ENCODE data around the gene DAZAP2.

The DAZAP2 gene, protein sequence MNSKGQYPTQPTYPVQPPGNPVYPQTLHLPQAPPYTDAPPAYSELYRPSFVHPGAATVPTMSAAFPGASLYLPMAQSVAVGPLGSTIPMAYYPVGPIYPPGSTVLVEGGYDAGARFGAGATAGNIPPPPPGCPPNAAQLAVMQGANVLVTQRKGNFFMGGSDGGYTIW

GRCh38 chr12:51238510-51239334, at the start of gene DAZAP2:
Gene DAZAP2 (plus strand): TSS chr12:51238826. CDS start chr12:51238908, 82 bp downstream.
- DNase-seq (ENCODE audit: low spot score) = peak; percentile 97

DNA sequence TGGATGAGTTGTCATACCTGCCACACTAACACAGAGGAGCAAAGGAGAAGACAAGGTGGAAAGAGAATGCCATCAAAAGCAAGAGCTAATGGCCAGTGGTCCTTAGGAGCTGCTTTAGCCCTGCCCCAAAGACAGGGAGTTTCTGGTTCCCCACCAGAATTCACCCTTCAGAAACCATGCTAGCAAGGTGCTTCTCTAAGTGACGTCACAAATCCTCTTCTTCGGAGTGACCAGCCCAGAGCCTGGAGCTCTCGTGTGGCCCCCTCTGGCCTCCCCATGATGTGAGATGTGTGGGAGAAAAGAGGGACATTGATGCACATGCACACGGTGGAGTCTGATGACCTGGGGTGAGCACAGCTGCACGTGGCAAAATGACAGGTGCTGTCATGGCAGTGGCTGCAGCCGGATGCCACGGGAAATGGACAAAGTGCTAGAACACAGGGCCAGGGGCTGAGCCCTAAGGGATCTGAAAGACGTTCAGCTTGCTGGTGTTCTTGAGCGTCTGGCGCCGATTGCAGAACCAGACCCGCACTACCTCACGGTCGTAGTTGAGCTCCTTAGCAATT, 48.8 kb upstream of the DAZAP2 start:
- DNase-seq (ENCODE audit: low spot score) = no peak

- DNase-seq (ENCODE audit: low spot score) = no peak
Measured at GRCh38 chr12:51190820-51191219, 47.8 kb upstream of the DAZAP2 start.

GRCh38 chr12:51191516-51192283, 46.9 kb upstream of the DAZAP2 start:
- no peak for DNase-seq (ENCODE audit: low spot score)

- peak; percentile 33 for DNase-seq (ENCODE audit: low spot score)
Measured at GRCh38 chr12:51192284-51192671, 46.3 kb upstream of the DAZAP2 start.

- DNase-seq (ENCODE audit: low spot score) = no peak
Measured at GRCh38 chr12:51195841-51196240, 42.8 kb upstream of the DAZAP2 start.

DNA sequence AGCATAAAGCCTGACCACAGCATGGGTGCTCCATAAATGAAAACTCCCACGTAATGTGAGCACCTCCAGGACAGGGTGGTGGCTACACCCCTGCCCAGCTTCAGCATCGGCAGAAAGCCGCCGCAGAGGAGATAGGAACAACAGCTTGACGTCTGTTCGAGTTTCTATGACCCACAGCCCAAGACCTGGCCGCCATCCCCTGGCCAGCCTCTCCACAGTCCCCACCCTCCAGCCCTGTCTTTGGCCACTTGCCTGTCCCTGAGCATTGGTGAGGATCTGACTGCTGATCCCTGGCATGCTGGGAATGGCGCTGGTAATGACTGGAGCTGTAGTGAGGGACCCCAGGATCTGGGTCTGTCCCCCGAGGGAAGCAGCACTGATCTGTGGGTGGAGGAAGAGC, 42.1 kb upstream of the DAZAP2 start:
- no peak for DNase-seq (ENCODE audit: low spot score)

DNA sequence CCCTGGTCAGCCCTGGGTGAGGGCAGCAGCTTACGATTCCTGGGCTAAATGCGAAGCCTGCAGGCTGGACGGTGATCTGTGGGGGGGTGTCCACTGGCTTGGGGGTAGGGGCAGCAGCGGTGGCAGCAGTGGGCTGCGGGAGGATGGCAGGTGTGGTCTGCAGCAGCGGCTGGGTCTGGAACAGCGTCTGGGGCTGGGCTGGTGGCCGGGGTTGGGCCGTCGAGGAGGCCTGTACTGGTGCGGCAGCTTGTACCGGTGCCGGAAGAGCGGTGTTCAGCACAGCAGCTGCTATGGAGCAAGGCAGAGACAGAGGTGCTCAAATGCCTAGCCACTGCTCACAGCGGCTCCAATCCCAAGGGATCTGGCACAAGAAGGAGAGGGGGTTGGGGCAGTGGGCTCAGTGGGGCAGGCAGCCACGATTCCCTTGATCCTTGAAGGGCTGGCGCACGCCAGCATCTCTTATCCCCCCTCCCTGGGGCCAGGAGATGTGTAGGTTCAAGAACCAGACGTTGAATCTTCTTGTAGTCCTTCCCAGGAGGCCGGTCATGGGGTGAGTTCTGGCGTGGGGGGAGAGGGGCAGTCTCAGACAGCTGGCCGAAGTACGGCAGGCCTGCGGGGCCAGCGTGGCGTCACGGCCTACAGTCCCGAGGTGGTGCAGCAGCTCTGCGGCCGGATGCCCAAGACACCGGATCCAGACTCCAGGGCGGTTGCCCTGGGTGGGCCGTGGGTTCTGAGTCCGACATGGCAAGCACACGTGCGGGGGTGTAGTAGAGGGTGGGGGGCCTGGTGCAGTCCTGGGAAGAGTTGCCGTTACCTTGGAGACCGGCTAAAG, 40.7 kb upstream of the DAZAP2 start:
- no peak for DNase-seq (ENCODE audit: low spot score)

DNA sequence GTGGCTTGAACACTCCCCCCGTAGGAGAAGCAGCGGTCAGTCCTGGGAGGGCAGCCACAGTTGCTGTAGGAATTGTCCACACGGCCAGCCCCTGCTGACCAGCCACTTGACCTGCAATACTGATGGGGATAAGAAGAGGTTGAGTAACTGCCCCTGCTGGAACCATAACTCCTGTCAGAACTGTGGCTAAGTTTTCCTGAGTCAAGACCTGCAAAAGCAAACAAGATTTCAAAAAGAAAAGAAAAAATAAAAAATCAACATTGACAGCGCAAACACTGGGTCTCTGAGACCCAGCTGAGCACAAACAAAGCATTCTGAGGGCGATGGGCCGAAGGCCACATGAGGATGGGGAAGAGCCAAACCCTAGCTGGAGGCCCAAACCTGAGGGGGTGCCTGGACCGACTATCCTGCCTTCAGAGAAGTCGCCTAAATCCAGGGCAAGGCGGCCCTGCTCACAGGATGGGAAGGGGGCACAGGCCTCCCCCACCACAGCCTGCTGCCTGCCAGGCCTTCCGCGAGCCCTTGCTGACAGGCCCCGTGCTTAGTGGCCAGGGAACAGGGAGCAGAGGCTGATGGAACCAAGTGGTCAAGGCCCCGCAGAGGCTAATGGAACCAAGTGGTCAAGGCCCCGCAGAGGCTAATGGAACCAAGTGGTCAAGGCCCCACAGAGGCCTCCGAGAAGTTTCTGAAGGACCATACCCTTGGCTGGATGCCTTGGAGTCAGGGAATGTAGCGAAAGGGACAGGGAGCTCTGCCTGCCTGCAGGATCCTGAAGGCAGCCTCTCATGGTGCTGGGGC, 39.9 kb upstream of the DAZAP2 start:
- DNase-seq (ENCODE audit: low spot score) = no peak

GRCh38 chr12:51199366-51199945, 39.2 kb upstream of the DAZAP2 start:
- DNase-seq (ENCODE audit: low spot score) = no peak

DNA sequence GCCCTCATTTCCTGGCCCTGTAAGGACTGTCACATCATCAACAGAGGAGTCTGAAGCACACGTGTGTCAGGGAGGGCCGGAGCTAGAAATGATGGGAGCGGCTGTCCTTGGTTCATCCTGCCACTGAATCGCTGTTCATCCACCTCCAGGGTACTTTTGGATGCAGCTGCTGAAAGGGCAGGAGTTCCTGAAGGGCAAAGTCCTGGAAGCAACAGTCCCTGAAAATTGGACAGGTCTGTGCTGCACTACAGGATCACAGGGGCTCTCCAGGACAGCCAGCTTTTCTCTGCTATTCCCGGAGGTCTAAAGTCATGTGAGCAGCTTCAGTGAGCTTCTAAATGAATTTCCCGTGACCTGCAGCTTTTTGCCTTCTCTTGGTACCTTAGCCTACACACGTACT, 38.5 kb upstream of the DAZAP2 start:
- DNase-seq (ENCODE audit: low spot score) = no peak

DNA sequence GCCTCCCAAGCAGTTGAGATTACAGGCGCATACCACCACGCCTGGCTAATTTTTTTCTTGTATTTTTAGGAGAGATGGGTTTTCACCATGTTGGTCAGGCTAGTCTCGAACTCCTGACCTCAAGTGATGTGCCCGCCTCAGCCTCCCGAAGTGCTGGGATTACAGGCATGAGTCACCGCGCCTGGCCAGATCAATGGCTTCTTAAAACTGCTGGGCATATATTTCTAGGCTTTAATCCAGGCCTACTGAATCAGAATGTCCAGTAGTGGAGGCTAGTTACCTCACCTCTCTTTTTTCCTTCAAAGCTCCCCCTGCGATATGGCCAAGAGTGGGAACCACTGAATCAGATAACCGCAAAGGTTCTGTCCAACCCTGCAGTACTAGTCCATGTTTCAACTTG, 37.8 kb upstream of the DAZAP2 start:
- DNase-seq (ENCODE audit: low spot score) = no peak

DNA sequence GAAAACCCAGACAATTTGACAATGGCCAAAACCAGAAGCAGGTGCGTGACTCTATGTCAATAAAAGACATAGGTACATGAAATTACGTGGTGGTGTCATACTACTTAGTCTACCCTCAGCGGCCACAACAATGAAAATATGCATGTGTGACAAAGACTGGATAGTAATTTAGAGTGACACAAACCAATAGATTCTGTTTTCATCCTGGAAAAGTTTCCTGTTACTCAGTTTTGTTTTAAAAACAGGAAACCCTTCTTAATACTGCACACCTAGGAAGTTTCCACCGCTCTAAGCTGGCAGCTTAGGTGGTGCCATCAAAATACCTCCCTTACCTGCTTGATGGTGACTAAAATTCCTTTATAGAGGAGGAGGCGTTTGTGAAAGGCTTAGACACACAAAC, 35.9 kb upstream of the DAZAP2 start:
- no peak for DNase-seq (ENCODE audit: low spot score)

DNA sequence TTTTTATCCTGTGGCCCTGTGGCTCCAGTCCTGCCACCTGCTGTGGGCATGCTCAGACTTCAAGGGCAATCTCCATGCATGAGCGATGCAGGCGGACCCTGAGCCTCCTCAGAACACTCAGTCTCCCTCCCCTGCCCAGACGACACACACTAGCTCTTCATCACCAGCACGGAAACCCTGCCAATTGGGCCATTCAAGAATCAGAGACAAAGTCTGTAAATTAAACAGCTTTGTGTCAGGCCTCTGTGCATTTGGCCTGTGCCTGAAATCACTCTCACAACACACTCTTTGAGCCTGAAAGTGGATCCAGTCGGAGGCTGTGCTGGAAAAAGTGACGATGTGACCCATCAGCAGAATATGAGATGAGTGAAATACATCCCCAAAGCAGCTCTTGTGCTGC, 33.3 kb upstream of the DAZAP2 start:
- DNase-seq (ENCODE audit: low spot score) = no peak

DNA sequence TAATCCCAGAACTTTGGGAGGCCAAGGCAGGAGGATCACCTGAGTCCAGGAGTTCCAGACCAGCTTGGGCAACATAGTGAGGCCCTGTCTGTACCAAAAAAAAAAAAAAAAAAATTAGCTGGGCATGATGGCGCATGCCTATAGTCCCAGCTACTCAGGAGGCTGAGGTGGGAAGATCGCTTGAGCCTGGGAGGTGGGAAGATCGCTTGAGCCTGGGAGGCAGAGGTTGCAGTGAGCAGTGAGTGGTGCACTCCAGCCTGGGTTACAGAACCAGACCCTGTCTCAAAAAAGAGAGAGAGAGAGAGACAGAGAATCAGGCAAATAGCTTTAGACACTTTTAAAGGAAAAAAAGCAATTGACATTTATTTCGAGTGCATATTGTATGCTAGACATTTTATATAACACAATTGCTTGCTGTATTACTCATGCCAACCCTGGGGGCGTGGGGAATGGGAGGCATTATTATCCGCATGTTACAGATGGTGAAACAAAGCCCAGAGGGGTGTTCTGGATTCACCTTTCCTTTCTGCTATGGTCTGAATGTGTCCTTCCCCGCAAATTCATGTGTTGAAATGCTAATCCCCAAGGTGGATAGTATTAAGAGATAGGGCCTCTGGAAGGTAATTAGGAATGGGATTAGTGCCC, 30.5 kb upstream of the DAZAP2 start:
- no peak for DNase-seq (ENCODE audit: low spot score)

DNA sequence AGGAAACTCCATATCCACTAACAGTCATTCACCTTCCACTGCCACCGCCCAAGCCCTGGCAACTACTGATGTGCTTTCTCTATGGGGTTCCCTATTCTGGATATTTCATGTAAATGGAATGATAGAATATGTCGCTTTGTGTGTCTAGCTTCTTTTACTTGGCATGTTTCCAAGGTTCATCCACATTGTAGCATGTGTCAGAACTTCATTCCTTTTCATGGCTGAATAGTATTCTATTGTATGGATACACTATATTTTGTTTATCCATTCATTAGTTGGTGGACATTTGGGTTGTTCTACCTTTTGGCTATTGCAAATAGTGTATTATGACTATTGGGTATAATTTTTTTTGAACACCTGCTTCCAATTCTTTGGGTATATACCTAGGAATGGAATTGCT, 29.4 kb upstream of the DAZAP2 start:
- DNase-seq (ENCODE audit: low spot score) = no peak

DNA sequence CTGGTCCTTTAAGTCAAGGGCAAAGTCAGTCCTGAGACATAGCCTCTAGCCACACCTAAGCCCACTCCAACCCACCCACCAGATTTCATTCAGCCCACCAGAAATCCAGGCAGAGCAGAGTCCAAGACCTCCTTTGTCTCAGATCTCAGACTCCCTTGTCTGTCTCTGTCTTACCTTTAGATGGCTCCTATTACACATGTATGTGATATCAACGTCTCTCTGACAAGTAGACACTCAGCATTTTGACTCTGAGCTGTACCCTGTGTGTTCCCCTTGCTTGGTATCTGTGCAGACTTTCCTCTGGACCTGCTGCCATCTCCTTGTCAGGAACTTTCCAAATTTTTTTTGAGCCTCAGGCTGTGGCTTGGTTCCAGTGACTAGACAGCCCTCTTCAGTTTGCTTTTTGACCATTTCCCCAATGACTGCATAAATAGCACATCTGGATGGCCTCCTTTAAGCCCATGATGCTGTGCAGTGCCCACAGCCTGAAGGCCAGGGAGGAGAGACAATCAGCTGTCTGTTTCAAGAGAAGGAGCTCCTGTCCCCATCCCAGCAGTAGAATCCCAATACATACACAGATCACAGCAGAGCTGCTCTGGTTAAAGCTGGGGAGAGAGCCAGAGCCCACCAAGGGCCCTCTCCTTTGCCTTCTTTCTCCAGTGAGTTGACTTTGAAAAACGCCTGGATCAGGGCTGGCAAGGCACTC, 27.8 kb upstream of the DAZAP2 start:
- DNase-seq (ENCODE audit: low spot score) = no peak

- DNase-seq (ENCODE audit: low spot score) = no peak
Measured at GRCh38 chr12:51214895-51215294, 23.7 kb upstream of the DAZAP2 start.

- DNase-seq (ENCODE audit: low spot score) = peak; percentile 34
Measured at GRCh38 chr12:51216642-51217041, 22.0 kb upstream of the DAZAP2 start.
